GM19467 (cell line): ENCODE results near the gene OSBPL10.
"Not testable (repeated sequence)": the region's sequence is repeated elsewhere in the genome, so short reads cannot be mapped to it uniquely, and the experiment has no call there.

Experiments used
- ATAC-seq: cut with Tn5 transposase; IDR thresholded peaks from one replicate; pipeline ENCODE4 v1.9.1; 2021; ENCODE audit warnings: mild to moderate bottlenecking, moderate library complexity; ENCODE audit not compliant: unreplicated experiment

OSBPL10 gene

GRCh38 chr3:31714495-31715280, 266.4 kb downstream of the OSBPL10 start:
- ATAC-seq: no peak

- no peak for ATAC-seq
Measured at GRCh38 chr3:31713816-31714215, 267.2 kb downstream of the OSBPL10 start.

DNA sequence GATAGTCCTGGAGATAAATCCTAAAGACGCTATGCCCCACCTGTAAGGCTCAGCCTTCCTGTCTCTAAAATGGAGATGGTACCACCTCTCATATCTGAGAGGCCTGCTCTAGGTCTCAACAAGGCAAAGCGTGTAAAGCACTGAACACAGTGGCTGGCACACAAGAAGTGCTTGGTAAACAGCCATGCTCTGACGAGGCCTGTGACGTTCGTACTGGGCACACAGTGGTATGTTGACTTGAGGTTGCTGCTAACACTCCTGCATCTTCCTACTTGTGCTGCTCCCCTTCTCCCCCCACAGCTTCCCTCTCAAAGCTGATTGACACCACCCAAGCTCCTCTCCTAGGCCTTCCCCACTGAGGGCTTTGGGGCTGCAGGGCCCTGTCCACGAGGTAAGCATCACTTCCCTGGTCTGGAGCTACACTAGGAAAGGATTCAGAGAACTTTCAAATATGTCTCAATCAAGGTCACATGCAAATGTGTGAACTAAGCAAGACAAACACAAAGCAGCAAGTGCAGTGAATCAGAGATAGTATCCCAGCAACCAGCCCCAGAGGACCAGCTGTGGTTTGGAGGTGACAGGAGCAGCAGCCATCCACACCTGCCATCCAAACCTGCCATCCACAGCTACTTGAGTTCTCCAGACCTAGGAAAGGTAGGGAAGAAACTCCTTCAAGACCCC, 270.8 kb downstream of the OSBPL10 start:
- no peak for ATAC-seq

GRCh38 chr3:31709526-31709925, 271.5 kb downstream of the OSBPL10 start:
- ATAC-seq: no peak

- ATAC-seq: no peak
Measured at GRCh38 chr3:31709005-31709404, 272.1 kb downstream of the OSBPL10 start.

DNA sequence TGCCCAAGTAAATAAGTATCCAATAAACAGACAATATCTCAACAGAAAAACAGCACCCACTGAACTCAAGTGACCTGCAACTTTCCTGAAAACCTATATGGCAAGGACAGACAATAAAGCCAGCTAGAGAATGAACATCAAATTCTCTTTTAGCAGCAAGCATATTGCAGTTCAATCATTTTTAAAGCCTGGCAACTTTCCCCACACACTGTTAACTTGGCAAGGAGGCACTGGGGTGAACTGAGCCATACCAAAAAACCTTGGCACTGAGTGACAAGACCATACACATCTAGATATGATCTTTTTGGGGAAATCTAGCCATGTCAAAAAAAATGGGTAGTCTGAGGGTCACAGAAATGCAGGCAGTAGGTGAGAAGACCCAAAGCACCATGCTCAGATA, 273.8 kb downstream of the OSBPL10 start:
- ATAC-seq: no peak

- no peak for ATAC-seq
Measured at GRCh38 chr3:31705736-31706135, 275.3 kb downstream of the OSBPL10 start.

GRCh38 chr3:31704591-31705179, 276.4 kb downstream of the OSBPL10 start:
- no peak for ATAC-seq

DNA sequence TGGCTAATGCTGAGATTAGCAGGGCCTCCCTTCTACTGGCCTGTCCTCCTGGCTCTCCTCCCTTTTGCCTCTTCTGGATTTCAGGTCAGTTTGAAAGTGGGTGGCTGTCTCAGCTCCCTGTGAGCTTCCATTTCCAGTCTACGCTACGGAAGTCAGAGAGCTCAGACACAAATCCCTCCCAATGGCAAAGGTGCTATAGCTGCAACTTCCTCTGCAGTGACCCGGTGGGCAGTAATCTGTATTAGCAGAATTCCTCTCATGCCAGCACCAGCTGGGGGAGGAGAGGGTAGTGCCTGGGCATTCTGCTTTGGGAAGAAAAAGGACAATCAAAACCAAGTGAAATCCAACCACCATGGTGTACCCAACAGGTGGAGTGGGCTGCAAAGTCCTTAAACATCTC, 276.9 kb downstream of the OSBPL10 start:
- ATAC-seq: no peak

GRCh38 chr3:31701286-31701685, 279.8 kb downstream of the OSBPL10 start:
- no peak for ATAC-seq

DNA sequence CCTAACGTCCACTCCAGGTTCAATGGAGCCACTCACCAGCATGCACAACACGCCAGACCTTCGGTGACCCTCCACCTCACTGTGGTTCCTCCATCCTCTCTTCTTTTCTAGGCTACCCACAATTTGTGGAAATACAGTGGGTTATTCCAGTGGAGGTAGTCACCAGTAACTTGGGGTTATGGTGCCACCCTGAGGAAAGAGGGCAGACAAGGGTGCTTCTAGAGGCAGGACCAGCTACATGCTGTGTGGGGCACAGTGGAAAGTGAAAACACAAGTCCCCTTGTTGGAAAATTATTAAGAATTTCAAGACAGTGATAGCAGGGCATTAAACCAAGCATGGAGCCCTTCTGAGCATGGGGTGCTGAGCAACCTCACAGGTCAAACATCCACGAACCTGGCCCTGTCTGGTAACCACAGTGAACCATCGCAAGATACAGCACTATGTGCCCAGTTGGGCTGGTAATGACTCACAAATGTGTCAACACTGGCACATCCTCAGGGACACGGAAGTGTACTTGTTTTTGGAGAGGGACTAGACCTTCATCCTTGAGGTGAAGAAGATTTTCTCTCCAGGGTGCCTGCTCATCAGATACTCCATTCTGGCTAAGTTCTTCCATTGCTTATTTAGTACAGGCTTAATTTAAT, 281.6 kb downstream of the OSBPL10 start:
- ATAC-seq: no peak

DNA sequence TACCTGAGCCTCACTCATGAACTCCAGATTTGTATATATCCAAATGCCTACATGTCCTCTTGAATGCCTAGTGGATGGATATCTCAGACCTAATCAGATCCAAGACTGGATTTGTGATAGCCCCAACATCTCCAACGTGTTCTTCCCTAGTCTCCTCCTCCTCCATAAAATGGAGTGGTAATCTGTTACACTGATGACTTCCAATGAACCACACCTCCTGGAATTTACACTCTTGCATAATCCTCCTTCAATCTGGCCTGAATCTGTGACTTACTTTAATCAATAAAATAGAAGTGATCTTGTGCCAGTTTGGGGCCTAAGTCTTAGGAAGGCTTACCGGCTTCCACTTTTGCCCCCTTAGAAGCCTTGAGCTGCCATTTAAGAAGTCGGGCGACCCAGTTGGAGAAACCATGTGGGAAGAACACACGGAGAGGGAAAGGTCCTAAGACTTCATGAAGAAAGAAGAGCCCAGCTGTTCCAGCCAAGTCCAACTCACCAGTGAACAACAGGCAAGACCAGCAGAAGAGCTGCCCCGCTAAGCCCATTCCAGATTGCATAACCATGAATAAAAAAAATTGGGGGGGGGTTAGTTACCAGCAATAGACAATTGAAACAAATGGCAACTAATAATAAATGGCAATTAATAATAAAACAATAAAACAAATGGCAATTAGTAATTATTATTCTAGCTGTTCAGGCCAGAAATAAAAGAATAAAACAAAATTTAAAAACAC, 284.1 kb downstream of the OSBPL10 start:
- no peak for ATAC-seq

DNA sequence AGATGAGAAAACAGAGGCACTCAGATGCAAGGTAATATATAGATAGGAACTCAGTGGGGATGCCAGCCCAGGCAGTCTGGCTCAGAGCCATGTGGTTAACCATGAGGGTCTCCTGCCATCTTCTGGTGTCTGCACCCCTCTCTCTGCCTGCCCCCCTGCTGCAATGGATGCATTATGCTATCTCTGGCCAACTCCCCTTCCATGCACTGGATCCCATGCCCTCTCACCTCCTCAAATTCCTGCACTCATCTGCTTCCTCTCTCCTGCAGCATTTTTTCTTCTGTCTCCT, 285.1 kb downstream of the OSBPL10 start:
- no peak for ATAC-seq

DNA sequence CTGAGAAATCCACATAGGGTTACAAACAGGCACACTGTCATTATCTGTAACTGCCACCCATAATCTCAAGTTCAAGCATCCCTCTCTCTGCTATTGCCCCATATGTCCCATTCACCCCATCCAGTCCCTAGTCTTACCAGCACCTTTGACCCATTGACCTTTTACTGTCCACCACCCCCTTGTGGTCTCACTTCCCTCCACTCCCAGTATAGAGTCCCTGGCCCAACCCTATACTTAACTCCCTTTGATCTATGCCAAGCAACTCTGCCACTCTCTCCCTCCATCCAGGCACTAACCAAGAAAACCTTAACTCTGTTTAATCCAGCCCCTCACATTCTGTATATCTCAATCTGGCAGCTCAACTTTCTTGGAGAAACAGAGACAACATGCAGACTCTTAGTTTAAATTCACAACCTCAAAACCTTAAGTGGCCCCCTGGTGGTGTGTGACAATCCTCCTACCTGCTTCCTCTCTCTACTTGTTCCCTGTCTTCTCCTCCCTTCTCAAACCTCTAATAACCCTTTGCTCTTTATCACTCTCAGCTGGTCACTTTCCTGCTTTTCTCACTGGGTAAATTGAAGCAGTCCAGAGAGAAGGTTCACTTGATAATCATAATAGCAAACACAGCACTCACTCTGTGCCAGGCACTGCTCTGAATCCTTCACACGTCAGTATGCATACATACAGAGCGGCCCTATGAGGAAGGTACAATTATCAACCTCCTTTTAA, 285.6 kb downstream of the OSBPL10 start:
- ATAC-seq: no peak

- no peak for ATAC-seq
Measured at GRCh38 chr3:31693346-31693745, 287.7 kb downstream of the OSBPL10 start.

- ATAC-seq: no peak
Measured at GRCh38 chr3:31692751-31693150, 288.3 kb downstream of the OSBPL10 start.

DNA sequence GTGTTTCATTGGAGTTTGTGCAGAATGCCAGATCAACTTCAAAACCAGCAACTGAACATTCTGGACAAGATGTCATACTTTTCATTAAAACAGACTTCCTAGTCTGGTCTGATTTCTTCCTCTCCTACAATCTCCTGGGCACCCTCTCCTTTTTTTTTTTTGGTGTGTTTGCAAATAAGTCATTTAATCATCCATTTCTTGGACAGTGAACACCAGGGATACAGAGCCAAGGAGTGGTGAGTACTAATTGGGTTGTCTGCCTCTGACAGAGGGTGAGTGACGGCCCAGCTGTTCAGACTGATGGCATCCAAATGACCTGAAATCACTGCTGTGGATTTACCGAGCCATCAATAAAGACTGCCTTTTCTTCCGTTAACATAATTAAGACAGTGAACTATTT, 290.3 kb downstream of the OSBPL10 start:
- ATAC-seq: no peak

DNA sequence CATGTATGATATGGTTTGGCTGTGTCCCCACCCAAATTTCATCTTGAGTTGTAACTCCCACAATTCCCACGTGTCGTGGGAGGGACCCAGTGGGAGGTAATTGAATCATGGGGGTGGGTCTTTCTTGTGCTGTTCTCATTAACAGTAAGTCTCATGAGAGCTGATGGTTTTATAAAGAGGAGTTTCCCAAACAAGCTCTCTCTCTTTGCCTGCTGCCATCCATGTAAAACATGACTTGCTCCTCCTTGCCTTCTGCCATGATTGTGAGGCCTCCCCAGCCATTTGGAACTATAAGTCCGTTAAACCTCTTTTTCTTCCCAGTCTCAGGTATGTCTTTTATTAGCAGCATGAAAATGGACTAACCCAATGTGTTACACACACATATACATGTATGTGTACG, 291.5 kb downstream of the OSBPL10 start:
- not testable (repeated sequence) for ATAC-seq

- no peak for ATAC-seq
Measured at GRCh38 chr3:31688984-31689383, 292.1 kb downstream of the OSBPL10 start.

DNA sequence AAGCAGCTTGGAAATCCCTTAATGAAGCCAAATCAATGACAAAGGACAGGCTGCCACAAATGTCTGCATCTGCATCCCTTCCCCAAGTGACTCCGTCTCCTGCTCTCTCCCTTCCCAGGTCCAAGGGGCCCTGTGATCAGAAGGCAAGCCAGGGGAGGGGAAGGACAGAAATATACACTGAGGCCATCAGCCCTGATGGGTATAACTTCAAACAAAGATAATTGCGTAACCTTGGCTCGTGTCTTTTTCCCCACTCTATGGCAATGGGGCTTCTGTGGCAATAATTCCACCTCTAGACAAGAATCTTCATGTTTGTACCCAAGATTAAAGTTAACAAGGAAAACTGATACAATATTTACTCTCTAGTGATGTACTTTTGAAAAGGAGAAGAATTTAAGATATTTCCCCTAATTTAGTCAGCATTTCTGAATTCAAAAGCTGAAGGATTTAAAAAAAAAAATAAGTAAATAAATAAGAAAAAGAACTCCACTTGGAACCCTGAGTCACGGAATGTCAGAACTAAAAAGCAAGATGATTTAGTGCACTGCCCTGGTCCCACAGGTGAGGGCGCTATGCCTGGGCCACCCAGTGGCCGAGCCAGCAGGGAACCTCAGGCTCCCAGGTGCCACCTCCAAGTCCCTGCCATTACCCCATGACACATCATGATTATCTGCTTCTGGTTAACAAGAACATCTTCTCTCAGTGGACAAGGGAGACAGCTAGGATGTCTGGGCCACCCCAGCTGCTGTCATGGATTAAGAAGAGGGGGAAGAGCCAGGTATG, 293.9 kb downstream of the OSBPL10 start:
- ATAC-seq: no peak
